HG02642 (cell line): Measurements from ENCODE around the gene ANGPTL8.

Source experiments
- ATAC-seq: cut with Tn5 transposase; IDR thresholded peaks from one replicate; pipeline ENCODE4 v1.9.1; 2021; ENCODE audit warnings: mild to moderate bottlenecking; ENCODE audit not compliant: unreplicated experiment, poor library complexity

ANGPTL8 gene

DNA sequence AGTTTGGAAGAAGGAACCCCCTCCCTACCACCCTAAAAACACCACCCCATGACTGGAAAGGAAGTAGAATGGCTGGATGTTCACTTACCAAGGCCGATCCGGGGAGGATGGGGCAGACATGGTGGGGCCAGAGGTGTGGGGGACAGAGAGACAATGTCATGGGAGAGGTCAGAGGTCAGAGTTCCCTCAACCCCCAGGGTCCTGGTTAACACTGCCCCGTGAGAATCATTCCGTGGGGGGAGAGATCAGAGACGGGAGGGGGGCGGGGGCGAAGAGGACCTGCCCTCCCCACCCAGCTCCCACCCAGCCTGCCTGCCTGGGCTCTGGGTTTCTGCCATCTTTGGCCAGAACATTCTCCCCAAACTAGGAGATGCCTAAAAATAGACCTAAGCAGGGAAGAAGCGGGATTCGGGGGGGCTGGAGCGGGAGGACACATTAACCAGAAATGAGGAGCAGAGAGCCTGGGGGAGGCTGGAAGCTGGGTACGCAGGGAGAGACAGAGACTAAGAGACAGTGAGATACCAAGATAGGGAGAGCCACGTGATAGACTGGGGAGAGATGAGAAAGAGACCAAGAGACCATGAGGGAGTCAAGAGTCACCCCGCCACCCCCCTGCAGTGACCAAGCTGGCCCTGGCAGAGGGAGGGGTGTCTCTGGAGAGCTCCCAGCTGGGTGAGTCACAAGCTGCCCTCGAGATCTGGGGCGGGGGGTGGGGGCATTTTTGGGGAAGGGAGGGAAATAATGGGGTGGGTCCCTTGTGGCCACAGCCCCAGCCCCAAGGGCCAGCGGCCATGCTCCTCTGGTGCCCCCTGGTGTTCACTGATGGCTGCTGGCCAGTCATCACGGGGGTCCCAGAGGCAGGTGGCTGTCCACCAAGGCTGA is 36.0 kb upstream of the ANGPTL8 start:
- ATAC-seq: no peak

DNA sequence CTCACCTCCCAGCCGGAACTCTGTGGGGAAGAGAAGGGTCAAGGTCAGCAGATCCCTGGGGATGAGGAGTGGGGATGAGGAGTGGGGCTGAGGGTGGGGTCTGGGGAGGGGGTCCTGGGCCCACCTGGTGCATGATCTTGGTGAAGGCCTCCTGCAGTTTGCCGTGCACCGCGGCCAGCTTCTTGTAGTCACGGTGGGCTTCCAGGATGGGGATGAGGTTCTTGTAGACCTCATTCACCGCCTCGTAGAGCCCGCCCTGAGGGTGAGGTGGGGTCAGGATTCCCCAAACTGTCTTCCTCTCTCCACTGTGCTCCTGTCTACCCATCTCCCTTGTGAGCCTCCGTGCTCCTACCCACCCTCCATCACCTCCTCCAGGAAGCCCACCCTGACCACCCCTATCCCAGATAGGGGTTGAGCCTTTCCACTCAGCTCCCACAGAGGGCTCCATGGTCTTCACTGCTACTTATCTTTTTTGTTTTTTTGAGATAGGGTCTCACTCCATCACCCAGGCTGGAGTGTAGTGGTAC is 35.3 kb upstream of the ANGPTL8 start:
- ATAC-seq: no peak

DNA sequence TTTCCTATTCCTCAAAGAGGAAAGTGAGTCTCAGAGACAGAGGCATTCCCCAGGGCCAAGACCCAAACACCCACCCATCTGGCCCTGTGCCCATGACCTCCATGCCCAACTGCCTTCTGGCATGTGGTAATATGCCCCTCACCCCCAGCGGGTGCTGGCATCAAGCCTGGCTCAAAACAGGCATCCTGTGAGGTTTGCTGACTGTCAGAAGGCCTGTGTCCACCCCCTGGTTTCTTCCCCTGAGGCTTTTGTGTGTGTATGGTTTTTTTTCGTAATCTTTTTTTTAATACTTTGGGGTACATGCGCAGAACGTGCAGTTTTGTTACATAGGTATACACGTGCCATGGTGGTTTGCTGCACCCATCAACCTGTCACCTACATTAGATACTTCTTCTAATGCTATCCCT is 34.5 kb upstream of the ANGPTL8 start:
- no peak for ATAC-seq

DNA sequence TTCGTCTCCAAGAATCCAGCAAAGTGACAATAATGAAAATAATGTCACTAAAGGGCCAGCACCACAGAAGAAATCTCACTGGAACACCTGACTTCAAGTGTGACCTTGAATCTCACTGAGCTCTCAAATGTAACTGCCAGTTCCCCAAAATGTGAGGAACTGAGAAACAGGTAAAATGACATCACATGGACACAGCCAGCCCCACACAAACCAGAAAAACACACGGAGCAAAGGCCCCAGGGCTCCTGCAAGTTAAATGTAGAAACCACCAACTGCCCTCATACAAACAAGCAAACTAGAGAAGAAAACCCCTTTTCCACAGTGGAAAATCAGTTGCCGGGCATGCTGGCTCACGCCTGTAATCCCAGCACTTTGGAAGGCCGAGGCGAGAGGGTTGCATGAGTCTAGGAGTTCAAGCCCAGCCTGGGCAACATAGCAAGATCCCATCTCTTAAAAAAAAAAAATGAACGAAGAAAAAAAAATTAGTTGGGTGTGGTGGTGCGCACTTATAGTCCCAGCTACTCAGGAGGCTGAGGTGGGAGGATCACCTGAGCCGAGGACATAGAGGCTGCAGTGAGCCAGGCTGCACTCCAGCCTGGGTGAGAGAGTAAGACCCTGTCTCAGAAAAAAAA is 33.4 kb upstream of the ANGPTL8 start:
- no peak for ATAC-seq

DNA sequence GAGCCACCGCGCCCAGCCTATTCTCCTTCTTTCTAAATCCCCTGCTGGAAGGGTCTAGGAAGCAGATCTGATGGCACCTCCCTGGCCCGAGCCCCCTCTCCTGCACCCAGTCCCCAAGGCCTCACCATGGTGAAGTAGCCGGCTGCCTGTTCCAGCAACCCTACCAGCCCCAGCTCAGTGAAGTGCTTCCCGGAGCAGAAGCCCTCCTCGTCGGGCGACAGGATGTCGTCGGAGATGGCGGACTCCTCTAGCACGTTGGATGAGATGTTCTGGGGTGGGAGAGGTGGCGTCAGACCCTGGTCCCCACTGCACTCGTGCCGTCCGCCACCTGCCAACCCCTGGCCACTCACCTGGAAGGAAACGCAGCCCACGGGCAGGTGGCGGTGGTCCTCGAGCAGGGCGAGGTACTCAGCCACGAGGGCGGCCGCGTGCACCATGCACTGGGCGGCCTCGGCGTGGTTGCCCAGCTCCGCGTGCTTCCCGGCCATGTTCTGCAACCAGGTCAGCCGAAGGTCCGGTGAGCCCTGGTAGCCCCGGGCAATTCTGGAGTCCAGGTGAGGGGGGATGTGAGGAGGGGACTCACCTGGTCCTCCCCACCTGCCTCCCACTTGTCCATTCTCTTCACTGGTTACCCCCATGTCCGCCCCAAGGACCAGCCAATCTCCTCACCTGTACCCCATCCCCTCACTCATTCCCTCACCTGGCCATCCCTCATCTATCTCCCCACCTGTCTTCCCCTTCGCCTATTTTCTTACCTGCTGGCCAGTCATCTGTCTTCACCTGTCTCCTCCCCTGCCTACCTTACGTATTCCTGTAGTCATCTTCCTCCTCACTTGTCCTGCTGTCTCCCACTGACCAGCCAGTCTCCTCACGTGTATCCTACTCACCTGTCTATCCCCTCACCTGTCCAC is 30.6 kb upstream of the ANGPTL8 start:
- ATAC-seq: no peak

DNA sequence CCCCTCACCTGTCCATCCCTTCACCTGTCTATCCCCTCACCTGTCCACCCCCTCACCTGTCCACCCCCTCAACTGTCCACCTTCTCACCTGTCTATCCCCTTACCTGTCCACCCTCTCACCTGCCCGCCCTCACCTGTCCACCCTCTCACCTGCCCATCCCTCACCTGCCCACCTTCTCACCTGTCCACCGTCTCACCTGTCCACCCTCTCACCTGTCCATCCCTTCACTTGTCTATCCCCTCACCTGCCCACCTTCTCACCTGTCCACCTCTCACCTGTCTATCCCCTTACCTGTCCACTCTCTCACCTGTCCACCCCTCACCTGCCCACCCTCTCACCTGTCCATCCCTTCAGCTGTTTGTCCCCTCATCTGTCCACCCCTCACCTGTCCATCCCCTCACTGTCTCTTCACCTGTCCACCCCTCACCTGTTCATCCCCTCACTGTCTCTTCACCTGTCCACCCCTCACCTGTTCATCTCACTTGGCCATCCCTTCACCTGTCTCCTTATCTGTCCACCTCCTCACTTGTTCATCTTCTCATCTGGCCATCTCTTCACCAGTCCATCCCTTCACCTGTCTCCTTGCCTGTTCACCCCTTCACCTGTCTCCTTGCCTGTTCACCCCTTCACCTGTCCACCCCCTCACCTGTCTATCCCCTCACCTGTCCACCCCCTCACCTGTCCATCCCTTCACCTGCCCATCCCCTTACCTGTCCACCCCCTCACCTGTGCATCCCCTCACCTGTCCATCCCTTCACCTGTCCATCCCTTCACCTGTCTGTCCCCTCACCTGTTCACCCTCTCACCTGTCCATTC is 29.4 kb upstream of the ANGPTL8 start:
- ATAC-seq: no peak

DNA sequence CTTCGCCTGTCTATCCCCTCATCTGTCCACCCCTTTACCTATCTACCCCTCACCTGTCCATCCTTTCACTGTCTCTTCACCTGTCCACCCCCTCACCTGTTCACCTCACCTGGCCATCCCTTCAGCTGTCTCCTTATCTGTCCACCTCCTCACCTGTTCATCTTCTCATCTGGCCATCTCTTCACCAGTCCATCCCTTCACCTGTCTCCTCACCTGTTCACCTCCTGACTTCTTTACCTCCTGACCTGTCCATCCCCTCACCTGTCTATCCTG is 28.8 kb upstream of the ANGPTL8 start:
- no peak for ATAC-seq

DNA sequence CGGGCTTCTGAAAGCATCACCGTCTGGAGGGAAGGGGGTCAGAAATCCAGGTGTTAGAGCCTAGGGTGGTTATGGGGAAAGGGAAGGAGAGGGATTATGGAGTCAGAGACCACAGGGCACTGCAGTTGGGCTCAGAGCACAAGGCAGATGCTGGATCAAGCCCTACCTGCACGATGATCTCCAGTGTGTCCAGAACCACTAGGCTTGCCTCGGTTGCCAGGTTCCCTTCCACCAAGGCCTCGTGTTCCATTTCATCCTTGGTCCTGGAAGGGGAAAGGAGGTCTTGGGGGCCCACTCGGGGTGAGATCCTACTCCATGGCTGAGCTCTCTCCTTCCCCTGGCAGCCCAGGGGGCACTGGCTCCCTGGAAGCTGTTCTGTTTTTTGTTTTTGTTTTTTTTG is 25.0 kb upstream of the ANGPTL8 start:
- ATAC-seq: no peak

DNA sequence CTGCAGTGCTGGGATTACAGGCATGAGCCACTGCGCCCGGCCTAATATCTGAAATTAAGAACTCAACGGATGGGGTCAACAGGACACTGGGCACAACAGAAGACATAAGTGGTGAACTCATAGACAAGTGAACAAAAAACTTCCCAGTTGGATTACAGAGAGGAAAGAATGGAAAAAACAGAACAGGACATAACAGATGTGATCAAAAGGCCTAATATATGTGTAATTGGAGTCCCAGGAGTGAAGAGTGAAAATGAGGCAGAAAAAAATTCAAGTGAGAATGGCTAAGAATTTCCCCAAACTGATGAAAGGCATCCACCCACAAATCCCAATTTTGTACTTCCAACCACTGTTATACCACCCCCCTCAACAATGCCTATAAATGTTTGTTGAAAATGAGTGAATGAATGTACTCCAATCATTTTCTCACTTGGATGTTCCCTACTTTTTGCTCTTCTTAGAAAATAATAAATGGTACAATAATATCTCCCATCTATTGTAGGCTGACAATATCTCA is 18.3 kb upstream of the ANGPTL8 start:
- no peak for ATAC-seq

DNA sequence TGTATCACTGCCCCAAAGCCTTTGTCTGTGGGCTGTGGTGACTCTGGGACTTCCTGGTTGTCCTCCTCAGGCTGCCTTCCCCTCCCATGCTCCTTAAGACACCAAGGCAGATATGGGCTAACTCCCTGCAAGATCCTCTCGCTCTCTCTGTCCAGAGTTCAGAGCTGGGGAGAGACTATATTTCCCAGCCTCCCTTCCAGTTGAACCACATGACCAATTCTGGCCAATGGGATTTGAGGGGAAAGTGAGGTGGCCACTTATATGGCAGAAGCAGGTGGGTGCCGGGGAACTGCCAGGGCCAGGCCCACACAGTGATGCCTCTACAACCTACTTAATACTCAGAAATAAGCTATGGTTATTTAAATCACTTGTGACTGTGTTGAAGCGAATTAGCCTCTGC is 16.2 kb upstream of the ANGPTL8 start:
- ATAC-seq: no peak

DNA sequence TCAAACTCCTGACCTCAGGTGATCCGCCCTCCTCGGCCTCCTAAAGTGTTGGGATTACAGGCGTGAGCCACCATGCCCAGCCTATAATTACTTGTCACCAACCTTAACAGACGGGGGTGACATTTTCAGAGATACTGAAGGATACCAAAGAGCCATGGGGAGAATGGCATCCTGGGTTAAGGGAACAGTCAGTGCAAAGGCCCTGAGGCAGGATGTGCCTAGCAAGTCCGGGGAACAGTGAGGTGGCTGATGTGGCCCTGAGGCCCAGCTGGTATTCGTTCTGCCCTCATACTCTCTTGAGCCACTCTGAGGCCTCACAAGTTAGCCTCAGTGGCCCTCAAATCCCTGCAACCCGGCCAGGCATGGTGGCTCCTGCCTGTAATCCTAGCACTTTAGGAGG is 15.0 kb upstream of the ANGPTL8 start:
- ATAC-seq: no peak

DNA sequence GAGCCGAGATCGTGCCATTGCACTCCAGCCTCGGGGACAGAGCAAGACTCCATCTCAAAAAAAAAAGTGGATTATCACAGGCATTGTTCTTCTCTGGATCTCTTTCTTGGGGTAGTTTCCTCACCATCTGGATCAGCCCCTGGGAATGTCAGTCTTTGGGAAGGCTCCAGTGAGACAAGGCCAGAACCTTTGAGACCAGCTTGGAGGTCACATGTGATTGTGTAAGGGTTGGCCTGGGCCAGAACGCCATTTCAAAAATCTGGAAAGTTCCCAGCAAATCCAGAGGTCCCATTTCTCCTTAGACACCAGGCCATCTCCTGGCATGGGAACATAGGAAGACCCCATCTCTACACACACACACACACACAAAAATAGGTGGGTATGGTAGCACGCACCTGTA is 14.2 kb upstream of the ANGPTL8 start:
- no peak for ATAC-seq

DNA sequence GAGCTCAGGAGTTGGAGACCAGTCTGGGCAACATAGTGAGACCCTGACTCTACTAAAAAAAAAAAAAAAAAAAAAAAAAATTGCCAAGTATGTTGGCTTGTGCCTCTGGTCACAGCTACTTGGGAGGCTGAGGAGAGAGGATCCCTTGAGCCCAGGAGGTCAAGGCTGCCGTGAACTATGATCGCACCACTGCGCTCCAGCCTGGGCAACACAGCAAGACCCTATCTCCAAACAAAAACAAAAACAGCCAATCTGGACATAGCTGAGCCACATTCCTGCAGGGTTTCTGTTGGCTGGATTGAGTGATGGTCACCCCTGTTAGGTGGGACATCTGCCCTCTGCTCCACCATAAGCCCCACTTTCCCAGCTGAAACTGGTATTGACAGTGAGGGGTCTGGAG is 13.6 kb upstream of the ANGPTL8 start:
- ATAC-seq: no peak

DNA sequence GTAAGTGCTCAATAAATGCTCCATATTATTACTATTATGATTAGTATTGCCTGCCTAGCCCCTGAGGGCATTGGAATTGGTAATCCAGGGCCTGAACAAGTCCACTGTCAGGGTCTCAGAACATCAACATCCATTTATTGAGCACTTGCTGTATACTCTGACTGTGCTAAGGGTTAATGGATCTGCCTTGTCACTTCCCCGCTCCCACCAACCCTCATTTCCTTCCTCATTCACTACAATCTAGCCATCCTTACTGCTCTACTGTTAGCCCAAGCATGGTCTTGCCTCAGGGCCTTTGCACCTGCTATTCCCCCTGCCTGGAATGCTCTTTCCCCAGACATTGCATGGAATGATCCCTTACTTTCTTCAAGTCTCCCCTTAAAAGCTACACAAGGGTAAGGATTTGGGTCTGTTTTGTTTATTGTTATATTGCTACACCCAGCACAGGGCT is 12.7 kb upstream of the ANGPTL8 start:
- no peak for ATAC-seq

DNA sequence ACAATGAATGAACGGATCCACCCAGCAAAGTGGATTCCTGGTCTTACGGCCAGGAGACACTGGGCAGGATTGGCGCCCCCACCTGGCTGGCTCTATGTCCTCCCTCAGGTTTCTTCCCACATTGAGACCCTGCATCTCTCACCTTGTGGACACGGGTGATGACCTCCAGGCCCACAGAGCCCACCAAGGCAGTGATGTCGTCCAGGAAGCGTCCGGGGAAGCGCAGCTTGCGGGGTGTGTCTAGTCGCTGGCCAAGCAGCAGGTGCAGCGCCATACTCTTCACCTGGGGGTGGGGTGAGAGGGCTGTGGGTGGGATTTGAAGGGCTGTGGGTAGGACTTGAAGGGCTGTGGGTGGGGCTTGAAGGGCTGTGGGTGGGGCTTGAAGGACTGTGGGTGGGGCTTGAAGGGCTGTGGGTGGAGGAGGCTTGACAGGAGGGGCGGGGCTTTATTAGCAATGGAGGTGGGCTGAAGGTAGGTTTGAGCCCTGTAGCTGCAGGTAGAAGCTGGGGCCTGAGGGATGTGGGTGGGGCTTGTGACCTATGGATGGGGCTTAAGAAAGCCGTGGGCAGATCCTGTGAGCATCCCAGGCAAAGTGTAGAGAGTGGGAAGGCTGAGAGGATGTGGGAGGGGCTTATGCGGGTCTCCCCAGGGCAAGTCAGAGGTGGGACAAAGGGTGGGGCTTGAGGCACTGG is 12.1 kb upstream of the ANGPTL8 start:
- no peak for ATAC-seq

DNA sequence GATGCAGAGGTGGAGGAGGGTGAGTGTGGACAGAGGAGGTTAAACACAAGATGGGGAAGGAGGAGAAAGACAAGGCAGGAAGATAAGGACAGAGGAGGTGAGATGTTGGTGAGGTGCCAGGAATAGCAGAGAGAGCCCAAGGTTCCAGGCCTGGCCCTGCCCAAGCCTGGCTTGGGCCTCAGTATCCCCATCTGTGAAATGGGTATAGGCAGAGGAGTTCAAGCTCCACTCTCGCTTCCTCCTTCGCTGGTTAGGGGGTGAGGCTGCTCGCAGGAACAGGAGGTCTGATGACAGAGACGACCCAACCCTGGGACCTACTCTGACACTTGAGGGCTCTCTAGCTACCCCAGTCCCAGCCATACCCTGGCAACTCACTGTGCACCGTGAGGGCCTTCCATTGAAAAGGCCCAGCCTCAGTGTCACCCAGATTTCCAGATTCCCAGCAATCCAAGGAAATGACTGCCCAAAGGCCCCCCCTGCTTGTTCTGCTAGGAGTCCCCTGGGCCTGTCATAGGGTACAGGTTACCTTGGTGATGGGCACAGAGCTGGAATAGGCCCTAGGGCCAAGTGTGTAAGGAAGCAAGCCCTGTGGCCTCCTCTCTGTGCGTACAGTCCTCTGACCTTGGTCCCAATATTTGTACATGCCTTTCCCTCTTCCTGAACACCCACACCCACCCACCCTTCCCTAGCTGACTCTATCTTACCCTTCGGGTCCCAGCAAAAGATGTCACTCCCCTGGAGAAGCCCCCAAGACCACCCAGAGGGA is 8.6 kb upstream of the ANGPTL8 start:
- ATAC-seq: no peak

DNA sequence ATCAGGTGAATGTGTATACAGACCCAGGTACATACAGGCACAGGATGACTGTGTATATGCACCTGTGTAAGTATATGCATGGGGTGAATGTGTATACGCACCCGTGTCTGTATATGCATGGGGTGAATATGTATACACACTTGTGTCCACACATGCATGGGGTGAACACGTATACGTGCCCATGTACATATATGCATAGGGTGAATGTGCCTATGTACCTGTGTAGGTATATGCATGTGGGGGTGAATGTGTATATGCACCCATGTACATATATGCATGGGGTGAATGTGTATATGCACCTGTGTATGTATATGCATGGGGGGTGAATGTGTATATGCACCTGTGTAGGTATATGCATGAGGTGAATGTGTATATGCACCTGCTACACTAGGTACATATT is 6.9 kb upstream of the ANGPTL8 start:
- ATAC-seq: no peak

DNA sequence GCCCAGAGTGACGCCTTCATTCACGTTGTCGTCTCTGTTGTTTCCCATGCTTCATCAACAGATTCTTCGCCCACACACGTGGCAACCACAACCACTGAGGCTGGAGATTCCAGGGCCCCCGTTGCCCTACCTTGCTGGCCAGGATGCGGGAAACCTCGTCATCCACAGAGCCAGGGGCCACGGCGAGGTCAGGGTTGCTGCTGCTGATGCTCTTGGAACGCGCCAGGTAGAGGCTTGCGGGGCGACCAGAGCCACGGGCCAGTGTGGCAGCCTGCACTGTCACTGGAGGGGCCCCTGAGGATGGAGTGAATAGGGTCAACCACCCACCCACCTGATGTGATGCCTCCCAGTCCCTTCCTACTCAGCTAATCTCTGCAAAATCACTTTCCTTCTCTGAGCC is 6.3 kb upstream of the ANGPTL8 start:
- ATAC-seq: no peak
